Myometrial cell (primary cell): ENCODE data around the gene CNOT2. TPM values are rescaled to one million over a fixed set of nuclear protein-coding genes. Genes with fewer than 3 reads are reported as not detected.

Experiments
- total RNA-seq: library from RNA; depleted of rRNA; stranded (reverse); fragments of >200 nt; gene quantifications from 2 replicates; pipeline ENCODE4 v1.2.3, GENCODE V29; 2015

The CNOT2 gene, protein sequence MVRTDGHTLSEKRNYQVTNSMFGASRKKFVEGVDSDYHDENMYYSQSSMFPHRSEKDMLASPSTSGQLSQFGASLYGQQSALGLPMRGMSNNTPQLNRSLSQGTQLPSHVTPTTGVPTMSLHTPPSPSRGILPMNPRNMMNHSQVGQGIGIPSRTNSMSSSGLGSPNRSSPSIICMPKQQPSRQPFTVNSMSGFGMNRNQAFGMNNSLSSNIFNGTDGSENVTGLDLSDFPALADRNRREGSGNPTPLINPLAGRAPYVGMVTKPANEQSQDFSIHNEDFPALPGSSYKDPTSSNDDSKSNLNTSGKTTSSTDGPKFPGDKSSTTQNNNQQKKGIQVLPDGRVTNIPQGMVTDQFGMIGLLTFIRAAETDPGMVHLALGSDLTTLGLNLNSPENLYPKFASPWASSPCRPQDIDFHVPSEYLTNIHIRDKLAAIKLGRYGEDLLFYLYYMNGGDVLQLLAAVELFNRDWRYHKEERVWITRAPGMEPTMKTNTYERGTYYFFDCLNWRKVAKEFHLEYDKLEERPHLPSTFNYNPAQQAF
- 67.7 and 78.0 TPM in 2 replicates for total RNA-seq

DNA sequence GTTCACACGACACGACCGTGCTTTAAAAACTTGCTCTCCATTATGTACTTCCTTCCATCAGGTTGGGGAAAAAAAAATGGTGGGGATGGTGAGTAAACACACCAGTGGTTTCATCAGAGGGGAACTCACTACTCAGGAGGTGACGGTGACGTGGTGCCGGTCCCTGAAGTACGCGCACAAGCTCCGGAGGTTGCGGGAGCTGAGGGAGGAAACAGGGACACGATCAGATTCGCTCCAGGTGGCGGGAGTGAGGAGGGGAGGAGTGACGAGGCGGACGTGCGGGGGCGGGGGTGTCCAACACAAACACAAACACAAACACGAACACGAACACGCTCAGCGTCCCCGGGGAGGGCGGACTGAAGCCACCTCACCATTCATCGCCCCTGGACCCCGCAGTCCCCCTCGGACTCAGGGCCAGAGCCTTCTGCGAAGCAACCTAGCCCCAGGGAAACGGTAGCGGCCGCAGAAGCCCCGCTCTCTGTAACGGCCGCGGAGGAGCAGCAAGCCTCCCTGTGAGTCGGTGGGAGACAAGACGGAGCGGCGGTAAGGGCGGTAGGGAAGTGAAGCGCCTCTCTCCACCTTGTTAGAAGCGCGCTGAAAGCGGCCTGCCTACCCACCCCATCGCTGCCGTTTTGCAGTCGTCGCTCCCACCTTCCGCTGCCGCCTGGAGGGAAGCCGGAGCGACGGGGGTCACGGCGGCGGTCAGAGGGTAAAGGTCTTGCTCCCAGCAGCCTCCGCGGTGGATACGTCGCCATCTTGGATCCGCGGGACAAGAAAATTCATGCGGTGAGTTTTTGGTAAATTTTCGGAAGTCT, at the start of gene CNOT2:
TSS of gene CNOT2 (plus strand) at position 739 of the 815 bp plus-strand sequence. CDS start 34,794 bp downstream, outside the sequence.

DNA sequence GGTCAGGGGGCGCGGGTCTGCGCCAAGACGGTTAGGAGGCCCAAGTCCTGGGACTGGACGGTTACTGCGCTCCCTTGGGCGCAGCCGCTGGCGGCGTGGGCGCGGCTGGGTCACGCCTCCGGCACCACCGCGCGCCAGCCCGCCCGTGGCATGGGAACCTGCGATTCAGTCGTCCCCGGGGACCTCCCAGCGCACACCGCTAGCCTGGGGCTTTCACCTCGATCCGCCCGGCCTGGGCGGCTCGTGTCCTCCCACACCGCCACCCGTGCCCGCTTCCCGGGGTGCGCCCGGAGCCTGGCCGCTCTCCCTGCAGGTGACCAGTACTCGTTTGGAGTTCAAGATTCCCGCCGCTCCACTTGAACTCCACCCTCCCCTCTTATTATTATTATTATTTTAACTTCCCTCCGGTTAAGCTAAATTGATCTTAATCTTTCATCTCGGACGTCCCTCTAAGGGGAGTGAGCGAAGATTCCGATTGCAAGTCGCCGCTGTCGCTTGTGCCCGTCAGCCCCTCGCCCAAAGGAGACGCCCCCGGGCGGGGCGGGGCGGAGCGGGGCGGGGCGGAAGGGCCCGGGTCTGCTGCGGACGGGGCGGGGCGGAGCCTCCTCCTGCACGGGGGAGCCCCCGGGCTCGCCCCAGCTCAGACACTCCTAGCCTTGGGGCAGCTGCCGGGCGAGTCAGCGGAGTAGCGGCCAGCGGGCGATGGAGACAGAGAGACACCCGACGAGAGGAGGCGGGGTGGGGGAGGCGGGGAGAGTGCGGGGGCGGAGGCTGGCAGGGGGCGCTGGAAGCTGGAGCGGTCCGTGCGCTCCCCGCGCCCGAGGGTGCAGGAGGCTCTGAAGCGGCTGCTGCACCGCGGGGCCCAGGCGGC, 122.7 kb downstream of the CNOT2 start, which contains the start of gene KCNMB4:
TSS of gene KCNMB4 (plus strand) at position 643 of the 871 bp plus-strand sequence. CDS start 445 bp downstream, outside the sequence.

Other genes with a start within 250 kb of the CNOT2 start
- gene KCNMB4, start 122.9 kb downstream of the CNOT2 start, total RNA-seq: under 0.01 and 0.71 TPM in 2 replicates